Activated CD4-positive, CD25-positive, alpha-beta regulatory T cell treated with anti-CD3 and anti-CD28 coated beads, Interleukin-2, amount 50 U/mL, for 72 hours (primary cell): ENCODE measurements around the gene MPRIP.
"Not testable (repeated sequence)": the region's sequence is repeated elsewhere in the genome, so short reads cannot be mapped to it uniquely, and the experiment has no call there.

Experiments
- DNase-seq: peaks from one replicate; pipeline ENCODE4 v3.0.0; 2021

MPRIP gene

DNA sequence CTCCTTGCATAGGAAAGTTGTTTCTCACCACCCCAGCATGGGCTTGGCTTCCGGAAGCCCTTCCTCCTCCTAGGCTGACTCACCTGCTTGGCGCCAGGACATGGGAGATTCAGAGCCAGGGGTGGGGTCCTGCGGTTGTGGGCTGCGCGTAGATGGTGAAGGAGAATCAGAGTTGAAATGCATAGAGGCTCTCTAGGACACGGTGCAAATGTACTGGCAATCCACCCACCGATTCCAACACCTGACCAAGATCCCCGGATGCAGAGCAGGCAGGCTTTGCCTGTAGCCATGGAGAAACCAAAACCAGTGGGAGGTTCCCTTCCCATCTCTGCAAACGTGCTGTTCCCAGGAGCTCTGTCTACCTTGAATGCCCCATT is 27.5 kb upstream of the MPRIP start:
- not testable (repeated sequence) for DNase-seq

DNA sequence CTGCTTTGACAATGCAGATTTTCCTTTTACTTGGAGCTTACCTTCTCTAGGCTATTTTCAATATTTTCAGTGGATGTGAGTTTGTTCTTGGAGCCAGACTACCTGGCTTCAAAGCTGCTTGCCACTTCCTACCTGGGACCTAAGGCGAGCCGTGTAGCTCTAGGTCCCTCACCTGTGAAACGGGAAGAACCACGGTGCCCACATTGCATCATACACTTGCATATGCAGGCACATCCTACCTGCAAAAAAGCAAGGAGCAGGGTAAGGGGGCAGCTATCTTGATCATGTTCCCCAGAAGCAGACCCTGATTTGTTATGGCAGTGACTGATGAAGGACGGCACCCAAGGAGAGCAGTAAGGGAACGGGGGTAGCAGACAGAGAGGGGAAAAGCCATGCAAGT is 27.0 kb upstream of the MPRIP start:
- no peak for DNase-seq

DNA sequence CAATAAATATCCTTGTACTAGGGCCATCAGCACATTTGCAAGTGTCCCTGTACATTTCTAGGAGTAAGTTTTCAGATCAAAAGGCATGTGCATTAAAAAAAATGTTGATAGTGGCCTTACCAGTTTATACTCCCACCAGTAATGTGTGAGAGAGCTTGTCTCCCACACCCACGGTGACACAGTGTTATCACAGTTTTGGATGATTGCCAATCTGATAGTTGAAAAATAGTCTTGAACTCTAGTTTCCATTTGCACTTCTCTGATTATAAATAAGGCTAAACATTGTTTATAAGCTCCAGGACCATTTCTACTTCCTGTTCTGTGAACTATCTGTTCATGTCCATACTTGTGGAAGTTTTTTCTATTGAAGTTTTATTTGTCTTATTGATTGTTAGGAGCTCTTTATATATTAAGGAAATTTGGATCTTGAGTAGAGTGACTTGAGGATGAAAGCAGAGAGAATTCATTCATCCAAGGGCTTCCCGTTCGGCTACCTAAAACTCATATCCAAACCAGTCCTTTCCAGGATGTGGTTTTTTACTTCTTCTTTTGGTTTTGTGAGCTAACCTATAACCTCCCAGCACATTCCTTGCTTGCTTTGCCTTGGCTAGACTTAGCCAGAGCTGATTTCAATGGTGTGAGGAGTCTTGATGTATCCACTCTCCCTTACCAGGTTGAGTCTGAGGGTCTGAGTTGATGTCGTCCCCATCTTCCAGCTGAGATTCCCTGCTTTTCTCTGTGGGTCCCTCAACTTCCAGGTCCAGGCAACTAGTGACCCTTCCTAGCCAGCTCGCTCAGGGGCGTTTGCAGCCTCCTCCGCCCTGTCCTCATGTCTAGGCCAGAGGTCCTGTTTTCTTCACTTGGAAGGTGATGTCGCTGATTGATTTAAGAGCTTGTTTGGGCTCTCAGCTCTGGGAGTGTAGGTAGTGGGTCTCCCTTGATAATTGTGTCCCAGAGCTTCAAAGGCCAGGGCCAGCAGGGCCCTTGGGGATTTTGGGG is 25.8 kb upstream of the MPRIP start:
- not testable (repeated sequence) for DNase-seq

DNA sequence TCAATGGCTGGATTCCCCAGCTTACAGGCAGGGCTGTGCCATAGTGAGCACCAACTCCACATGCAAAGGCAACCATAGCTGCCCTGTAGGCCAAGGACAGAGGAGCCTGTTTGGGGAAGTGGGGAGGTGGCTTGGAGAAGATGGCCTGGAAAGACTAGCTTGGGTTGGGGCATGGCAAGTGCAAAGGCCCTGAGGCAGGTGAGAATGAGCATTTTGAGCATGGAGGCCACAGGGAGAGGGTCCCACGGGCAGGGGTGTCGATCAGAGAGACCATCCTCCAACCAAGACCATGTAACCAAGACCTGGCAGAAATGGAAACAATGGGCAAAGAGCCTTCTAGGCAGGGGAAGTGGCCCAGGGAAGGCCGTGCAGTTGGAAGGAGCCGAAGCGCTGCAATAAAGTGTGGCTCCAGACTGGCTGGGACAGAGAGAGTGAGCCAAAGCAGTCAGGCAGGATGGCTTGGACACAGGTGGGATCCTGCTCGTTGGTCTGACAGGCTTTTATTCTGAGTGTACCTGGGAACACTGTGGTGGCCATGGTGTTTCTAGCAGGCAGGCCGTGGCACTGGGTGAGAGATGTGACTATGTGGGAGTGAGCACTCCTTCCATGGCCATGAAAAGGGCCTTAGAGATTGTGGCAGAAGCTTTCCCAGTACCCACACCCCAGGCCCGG is 24.8 kb upstream of the MPRIP start:
- DNase-seq = no peak

DNA sequence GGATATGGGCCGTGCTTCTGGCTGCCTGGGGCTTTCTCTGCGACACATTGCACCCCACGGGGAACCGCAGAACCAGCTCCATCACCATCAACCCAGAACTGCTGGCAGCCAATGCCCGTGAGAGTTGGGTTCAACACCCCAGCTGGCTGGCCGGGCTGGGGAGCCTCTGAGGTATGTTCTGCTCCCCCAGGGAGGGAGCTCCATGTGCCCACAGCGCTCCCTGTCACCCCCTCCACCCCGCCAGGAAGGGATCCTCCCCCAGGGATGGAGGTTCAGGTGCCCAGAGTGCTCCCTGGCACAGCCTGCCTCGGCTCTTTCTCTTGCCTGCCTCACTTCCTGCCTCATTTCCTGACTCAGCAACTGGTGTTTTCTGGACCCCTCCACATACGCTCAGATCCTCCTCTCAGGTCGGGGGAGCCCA is 24.2 kb upstream of the MPRIP start:
- no peak for DNase-seq

DNA sequence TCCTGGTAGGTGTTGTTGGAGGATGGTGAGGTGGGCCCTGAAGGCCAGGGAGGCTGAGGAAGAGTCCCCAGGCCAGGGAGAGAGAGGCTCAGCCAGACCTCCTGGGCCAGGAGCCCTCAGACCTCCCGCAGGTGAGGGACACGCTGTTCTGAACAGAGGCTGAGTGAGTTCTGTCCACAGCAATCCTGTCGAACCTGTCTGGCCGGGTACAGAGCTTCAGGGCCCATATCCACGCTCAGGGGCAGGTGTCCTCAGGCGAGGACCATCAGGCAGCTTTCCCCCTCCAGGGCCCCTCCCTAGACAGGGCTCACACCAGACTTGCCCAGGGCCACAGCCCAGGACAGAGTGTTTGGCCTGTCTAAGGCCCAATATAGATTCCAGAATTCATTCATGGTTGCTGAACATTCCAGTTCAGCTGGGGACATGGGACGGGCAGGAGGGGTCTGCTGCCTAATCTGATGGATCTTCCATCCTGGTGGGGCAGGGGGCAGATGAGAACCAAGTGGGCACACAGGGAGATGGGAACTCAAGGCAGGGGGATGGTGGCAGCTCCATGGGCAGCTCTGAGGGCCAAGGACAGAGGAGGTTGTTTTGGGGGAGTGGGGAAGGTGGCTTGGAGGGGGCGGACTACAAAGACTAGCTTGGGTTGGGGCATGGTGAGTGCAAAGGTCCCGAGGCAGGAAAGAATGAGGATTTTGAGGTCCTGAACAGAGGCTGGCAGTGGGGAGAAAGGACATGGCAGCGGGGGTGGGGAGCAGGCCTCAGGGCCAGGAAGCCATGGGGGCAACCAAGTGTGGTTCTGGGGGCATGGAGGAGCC is 23.4 kb upstream of the MPRIP start:
- no peak for DNase-seq

DNA sequence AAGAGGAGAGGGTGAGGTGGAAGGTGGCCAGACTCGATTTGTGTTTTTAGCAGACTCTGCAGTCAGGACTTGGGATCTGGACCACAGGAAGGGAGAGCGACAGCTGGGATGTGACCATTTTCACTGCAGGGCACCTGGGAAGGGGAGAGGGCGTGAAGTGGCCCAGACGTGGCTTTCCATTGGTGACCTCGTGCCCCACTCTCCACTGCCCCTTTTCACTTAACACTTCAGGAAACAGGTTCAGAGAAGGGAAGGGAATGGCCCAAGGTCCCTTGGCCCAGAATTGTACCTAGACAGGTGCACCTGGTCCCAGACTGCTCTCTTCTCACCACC is 22.9 kb upstream of the MPRIP start:
- no peak for DNase-seq

DNA sequence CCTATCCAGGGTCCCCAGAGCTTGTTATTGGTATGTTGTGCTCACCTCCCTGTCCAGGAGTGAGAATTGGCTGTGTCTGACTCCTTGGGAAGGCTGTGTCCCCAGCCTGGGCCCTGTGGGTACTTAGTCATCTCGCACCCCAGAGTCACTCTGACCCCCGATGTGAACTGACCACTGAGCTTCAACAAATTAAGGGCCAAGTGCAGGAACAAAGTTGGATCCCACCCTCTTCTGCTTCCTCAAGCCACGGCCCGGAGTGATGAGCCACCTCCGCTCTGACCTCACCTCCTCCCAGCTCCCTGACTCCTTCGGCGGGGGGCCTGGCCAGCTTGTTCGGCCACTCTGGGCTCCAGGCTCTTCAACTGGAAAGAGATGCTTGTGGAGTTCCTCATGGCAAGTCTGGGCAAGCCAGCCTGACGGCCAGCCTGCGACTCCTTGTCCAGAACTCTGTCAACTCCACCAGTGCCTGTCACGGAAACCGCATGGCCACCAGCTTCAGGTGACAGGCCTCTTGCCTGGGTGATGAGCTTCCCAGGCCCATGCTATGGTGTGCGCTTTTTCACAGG is 22.3 kb upstream of the MPRIP start:
- no peak for DNase-seq

DNA sequence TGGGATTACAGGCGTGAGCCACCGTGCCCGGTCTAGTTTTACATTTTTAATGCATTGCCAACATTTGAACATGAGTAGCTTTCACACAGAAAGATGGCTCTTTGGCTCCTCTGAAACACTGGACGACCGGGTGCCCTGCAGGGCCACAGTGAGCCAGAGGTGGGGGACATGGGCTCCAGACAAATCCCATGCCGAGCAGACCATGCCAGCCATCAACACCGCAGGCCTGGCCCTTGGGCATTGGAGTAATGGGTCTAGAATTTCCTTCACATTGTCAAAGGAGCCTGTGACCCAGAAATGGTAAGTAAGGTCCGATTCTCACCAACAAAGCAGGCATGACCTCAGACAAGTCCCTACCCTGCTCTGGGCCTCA is 21.4 kb upstream of the MPRIP start:
- no peak for DNase-seq

DNA sequence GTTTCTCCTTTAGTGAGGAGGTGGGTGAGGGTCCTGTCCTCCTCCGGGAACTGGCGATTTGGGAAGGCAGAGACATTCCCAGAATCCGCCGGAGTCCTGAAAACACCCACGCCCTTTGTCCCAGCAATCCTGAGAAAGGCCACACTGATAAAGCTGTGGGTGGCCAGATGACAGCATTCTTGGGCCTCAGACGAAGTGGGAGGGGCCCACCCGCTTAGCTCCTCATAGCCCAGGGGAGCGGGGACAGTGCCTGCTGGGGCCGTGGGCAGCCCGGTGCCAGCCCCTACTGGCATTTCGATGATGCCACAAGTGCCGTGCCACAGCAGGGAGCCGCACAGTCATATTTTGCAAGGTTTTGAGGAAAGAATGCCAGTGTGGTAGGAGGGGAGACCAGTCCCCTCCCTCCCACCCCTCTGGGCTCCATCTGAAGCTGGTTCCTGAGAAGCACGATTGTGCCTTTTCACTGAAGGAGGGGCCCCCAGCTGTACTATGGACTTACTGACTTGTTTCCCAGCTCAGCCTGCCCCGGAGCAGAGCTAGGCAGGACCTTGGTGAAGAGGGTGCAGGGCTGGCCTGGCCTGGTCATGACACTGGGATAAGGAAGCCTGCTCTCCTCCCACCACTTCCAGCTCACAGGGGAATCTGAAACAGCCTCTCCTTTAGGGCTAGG is 20.9 kb upstream of the MPRIP start:
- DNase-seq = no peak

DNA sequence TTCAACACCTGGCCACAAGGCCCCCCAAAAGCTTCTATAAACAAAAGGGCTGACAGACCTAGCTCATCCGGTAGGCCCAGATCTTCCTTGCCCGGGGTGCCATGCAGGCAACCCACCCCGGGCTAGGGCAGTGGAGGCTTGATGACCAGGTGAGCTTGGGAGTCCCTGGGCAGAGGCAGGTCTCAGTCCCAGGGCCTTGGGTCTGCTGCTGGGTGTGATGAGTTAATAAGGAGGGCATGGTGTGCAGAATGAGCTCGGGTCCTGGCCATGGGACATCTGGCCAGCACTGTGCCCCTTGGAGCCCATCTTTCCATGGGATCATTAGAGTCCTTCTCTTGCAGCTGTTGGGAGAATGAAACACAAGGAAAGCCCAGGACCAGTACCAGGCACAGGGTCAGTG is 20.2 kb upstream of the MPRIP start:
- DNase-seq = no peak

DNA sequence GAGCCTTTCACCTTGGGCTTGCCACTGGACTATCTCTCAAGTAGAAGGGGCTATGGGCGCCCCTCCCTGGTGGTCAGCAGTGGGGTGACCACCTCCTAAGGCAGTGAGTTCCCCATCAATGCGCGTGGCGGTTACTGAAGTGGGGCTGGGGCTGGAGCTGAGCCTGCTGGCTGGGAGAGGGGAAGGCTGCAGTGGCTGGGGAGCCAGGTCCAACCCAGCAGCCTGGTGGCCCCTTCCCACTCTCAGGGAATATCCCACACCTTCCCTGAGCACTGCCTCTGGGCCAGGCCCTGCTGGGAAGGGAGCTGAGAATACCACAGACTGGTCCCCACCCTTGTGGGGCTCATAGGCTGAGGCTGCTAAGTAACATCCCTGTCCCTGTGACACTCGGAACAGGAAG is 19.8 kb upstream of the MPRIP start:
- no peak for DNase-seq

DNA sequence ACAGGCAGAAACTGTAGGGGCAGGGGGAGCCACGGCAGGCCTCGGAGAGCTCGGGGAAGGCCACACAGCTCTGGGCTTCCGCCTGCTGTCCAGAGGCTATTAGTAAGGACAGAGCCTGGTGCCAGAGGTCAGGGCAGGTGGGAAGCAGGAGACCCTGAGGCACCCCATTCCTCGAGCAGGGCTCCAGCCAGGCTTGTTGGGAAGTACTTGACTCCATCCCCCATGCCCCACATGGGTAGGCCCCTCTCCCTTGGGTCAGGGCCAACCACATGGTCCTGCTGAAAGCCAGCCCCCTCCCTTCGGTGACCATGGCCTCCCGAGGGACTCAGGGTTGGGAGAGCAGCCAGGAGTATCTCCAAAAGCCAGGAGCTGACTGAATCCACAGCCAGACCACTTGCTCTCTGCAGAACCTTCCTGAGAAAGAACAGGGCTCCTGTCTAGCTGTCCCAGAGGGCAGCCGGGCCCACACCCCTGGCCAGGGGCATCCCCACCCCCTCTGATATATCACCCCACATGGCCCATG is 17.4 kb upstream of the MPRIP start:
- DNase-seq = no peak

DNA sequence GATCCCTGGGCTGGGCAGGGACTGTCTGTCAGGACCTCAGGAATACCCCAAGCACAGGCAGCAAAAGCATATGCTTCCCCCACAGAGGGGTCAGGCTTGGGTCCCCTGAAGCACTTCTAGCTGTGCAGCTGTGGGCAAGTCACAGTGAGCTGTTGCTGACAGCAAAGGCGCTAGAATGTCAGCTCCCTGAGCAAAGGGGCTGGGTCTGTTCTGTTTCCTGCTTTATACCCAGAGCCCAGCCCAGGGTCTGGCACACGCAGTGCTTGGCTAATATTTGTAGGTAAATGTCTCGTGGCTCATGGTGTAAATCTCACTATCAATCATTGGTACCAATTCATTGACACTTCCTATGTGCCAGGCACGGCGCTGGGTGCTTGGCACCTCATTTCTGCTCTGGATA is 16.6 kb upstream of the MPRIP start:
- DNase-seq = no peak

DNA sequence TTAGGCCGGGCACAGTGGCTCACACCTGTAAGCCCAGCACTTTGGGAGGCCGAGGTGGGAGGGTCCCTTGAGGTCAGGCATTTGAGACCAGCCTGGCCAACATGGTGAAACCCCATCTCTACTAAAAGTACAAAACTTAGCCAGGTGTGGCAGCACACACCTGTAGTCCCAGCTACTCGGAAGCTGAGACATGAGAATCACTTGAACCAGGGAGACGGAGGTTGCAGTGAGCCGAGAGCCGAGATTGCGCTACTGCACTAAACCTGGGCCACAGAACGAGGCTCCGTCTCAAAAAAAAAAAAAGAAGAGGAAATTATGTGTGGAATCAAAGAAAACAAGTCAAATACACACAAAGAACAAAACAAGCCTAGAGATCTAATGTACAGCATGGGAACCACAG is 16.1 kb upstream of the MPRIP start:
- DNase-seq = no peak

DNA sequence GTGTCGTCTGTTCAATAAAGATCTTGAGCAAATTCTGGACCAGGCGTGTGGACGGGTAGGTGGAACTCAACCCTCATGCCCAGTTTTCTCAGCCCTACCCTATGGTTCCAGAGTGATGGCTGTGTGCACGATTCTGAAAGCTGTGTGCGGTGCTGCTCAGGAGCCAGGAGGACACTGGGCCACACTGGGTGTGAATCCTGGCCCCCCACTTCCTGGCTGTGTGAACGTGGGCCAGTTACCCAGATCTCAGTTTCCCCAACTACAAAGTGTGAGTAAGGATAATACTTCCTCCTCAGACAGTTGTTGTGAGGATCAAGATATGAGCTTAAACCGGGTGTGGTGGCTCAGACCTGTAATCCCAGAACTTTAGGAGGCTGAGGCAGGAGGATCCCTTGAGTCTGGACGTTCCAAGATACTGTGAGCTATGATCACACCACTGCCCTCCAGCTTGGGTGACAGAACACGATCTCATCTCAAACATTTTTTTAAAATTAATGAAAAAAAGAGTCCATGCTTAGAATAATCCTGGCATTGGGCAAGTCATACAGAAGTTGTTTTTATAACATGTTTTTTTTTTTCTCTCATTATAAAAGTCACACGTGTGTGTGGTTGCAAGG is 14.7 kb upstream of the MPRIP start:
- no peak for DNase-seq

DNA sequence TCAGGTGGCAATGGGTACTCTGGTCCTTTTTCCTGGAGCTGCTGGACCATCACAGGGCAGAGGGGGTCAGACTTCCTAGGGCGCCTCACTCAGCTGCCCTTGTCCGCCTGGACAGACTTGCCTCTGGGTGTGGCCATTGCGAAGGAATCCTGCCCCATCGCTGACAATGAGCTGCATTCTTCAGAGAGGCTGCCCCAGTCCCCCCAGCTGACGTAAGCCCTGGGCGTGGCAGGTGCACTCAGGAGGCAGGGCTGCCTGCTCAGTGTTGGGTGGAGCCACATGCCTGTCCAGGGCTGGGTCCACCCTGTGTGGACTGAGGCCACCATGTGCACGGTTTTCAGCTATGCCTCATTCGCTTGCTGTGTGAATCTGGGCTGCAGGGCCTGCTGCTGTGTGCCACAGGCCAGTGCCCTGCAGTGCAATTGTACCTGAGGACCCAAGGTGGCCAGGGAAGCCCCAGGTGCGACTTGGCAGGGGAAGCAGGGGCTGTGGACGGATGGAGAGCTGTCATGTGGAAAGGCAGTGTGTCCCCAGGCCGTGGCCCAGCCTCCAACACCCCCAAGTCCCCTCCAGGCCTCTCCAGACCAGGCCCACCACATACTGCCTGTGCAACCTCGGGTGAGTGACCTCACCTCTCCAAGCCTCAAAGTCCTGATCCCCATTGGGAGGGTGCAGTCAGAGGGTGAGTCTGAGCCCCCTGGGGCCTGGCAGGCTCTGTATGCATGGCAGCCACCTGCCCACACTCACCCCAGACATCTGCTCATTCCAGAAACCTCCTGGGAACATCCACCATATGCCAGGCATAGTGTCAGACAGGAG is 14.0 kb upstream of the MPRIP start:
- DNase-seq = no peak

DNA sequence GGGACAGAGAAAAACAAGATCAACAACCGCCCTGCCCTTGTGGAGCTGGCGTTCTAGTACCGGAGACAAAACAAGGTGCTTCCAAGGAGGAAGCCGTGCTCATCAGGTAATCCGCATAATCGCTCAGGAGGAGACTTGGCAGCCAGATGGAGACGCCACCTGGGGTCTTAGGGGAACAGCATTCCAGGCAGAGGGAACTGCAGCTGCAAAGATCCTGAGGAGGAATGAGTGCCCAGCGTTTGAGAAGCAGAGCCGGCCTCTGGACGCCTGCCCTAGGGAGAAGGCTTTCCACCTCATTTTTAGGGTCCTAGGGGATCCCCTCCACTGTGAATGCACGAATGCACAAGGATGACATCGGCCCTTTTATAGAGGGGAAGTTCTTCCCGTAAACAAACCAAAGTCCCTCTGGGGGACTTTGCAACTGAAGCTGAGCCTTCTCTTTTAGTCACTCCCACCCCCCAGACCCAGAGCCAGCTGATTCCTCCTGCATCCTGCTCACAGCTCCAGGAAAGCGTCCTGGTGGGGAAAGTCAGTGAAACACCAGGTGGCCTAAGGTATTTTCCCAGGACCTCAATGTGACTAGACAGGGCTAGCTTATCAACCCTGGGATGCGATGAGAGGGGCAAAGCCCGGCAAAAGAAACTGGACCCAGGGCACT is 13.2 kb upstream of the MPRIP start:
- no peak for DNase-seq

DNA sequence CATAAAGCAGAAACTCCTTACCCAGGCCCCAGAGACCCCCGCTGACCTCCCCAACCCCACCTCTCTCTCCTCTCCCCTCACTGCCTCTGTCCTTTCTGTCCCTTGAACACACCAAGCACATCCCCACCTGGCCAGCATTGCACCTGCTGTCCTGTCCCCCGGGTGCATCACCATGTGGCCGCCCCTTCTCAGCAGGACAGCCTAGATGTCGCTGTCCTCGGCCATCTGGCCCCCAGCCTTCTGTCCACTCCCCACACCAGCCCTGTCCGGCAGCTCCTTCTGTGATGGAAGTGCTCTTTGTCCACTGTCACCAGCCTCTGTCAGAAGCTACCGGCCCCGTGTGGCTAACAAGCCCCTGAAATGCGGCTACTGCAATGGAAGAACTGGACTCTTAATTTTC is 12.3 kb upstream of the MPRIP start:
- DNase-seq = no peak

DNA sequence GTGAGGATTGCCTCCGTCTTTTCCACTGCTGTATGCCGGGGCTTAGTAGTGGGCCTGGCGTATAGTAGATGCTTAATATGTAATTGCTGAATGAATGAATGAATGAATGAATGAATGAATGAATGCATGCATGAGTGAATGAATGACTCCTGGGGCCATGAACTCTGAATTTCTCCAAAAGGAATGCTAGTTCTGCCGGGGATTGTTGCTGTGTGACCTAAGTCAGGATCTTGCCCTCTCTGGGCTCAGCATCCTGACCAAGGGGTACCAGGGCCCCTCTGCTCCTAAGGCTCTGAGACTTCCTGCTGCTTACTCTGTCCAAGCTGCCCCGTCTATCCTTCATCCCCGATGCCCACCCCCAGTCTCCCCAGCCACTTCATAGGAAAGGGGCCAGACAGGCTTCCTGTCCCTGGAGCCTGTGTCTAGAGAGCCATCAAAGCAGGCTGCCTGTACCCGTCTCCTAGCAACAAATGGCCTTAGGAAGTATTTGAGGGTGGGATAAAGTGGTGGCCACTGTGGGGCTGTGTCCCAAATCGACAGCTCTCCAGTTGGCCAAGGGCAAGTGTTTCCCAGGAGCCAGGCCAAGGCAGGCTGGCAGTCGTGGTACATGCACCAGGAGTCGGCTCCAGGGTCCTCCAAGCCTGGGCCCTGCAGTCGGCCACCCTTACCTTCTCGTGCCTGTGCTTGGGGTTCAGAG is 11.6 kb upstream of the MPRIP start:
- DNase-seq = no peak
